Embryonic facial prominence (tissue), 1 donor: ENCODE measurements around the gene TMEM89.

Source experiments
- DNase-seq: peaks from one replicate; pipeline ENCODE4 v3.0.0-alpha.2; 2016; ENCODE audit errors: extremely low spot score

Gene TMEM89

GRCh38 chr3:48614044-48614443 lies 7.5 kb downstream of the TMEM89 start:
- DNase-seq = no peak

GRCh38 chr3:48612309-48612708 lies 9.3 kb downstream of the TMEM89 start:
- DNase-seq = no peak

GRCh38 chr3:48609088-48610005 lies 12.2 kb downstream of the TMEM89 start, which contains the start of gene UQCRC1:
Gene UQCRC1, minus strand, starts transcription at chr3:48609646. Its CDS starts 26 bp downstream, at chr3:48609620.
- DNase-seq = peak; percentile 89

- no peak for DNase-seq
Measured at GRCh38 chr3:48607519-48607918, 14.1 kb downstream of the TMEM89 start.

GRCh38 chr3:48601622-48601994 lies 20.0 kb downstream of the TMEM89 start:
- no peak for DNase-seq

- no peak for DNase-seq
Measured at GRCh38 chr3:48600711-48601621, 20.6 kb downstream of the TMEM89 start.

GRCh38 chr3:48599509-48600285 lies 21.9 kb downstream of the TMEM89 start:
- DNase-seq = no peak

- DNase-seq = peak; percentile 14
Measured at GRCh38 chr3:48599077-48599501, 22.5 kb downstream of the TMEM89 start.

GRCh38 chr3:48598323-48599076 lies 23.1 kb downstream of the TMEM89 start:
- DNase-seq = peak; percentile 9

- no peak for DNase-seq
Measured at GRCh38 chr3:48597408-48597800, 24.2 kb downstream of the TMEM89 start.

- no peak for DNase-seq
Measured at GRCh38 chr3:48596676-48597407, 24.7 kb downstream of the TMEM89 start.

- no peak for DNase-seq
Measured at GRCh38 chr3:48596157-48596556, 25.4 kb downstream of the TMEM89 start.

- peak; percentile 32 for DNase-seq
Measured at GRCh38 chr3:48595526-48596121, 25.9 kb downstream of the TMEM89 start.

GRCh38 chr3:48595075-48595525 lies 26.5 kb downstream of the TMEM89 start, which contains the start of gene COL7A1:
Gene COL7A1, minus strand, starts transcription at chr3:48595329. Its CDS starts 170 bp downstream, at chr3:48595159.
- DNase-seq = no peak

- DNase-seq = no peak
Measured at GRCh38 chr3:48594417-48595049, 27.0 kb downstream of the TMEM89 start.

GRCh38 chr3:48593337-48593736 lies 28.2 kb downstream of the TMEM89 start:
- no peak for DNase-seq

GRCh38 chr3:48592519-48593087 lies 29.0 kb downstream of the TMEM89 start:
- DNase-seq = no peak

GRCh38 chr3:48591886-48592518 lies 29.6 kb downstream of the TMEM89 start:
- DNase-seq = no peak
